SU-DHL-6 (cell line): ENCODE results near the gene PANK3.

Experiments
- H2AFZ ChIP-seq: fragments of 200-600 bp; sonication (generic); 2 replicates; pipeline ENCODE4 v1.6.1; 2014; ENCODE audit warnings: low read depth, mild to moderate bottlenecking, moderate library complexity, mixed read lengths, antibody characterized with exemption, low read length; ENCODE audit not compliant: severe bottlenecking
- H3F3A ChIP-seq: fragments of 200-600 bp; shearing (Covaris generic); 2 replicates; pipeline ENCODE4 v1.6.0; 2016; ENCODE audit warnings: antibody characterized with exemption, mild to moderate bottlenecking; ENCODE audit not compliant: insufficient read depth
- H3K27ac ChIP-seq: fragments of 200-600 bp; sonication (generic); 2 replicates; pipeline ENCODE4 v1.5.1; 2016; ENCODE audit warnings: low read depth, mild to moderate bottlenecking, low read length, moderate library complexity, mixed read lengths
- H3K27me3 ChIP-seq: fragments of 200-600 bp; sonication (generic), shearing (Covaris generic); 2 replicates; pipeline ENCODE4 v1.6.0; 2014; ENCODE audit warnings: mild to moderate bottlenecking, low read length
- H3K36me3 ChIP-seq: fragments of 200-600 bp; sonication (generic); 2 replicates; pipeline ENCODE4 v1.6.1; 2014; ENCODE audit warnings: mild to moderate bottlenecking, low read length, mixed read lengths
- H3K4me2 ChIP-seq: fragments of 300-600, 200-600 bp; shearing (Covaris generic), sonication (generic); 2 replicates; pipeline ENCODE4 v1.6.0; 2014; ENCODE audit warnings: low read length, low read depth, mild to moderate bottlenecking; ENCODE audit not compliant: poor library complexity, severe bottlenecking
- H3K4me3 ChIP-seq: fragments of 200-600 bp; sonication (generic); 2 replicates; pipeline ENCODE4 v1.5.1; 2014; ENCODE audit warnings: antibody characterized with exemption, low read length, mild to moderate bottlenecking, mixed read lengths; ENCODE audit not compliant: insufficient read depth, poor library complexity, severe bottlenecking
- H3K79me2 ChIP-seq: fragments of 200-600 bp; sonication (generic); 2 replicates; pipeline ENCODE4 v1.6.1; 2014; ENCODE audit warnings: mild to moderate bottlenecking, low read length, moderate library complexity; ENCODE audit not compliant: insufficient read depth
- H3K9ac ChIP-seq: fragments of 200-600 bp; sonication (generic); 2 replicates; pipeline ENCODE4 v1.7.0; 2014; ENCODE audit warnings: mild to moderate bottlenecking, low read length
- H3K9me2 ChIP-seq: fragments of 200-600 bp; sonication (generic); replicated peaks from 2 replicates; pipeline ENCODE4 v1.6.1; 2014; ENCODE audit warnings: low read length; ENCODE audit not compliant: insufficient read depth
- H3K9me3 ChIP-seq: fragments of 200-600 bp; sonication (generic); 2 replicates; pipeline ENCODE4 v1.6.1; 2014; ENCODE audit warnings: low read length, mixed read lengths; ENCODE audit not compliant: insufficient read depth
- H4K20me1 ChIP-seq: fragments of 200-600 bp; sonication (generic); 2 replicates; pipeline ENCODE4 v1.6.1; 2014; ENCODE audit warnings: low read depth, mild to moderate bottlenecking, antibody characterized with exemption, low read length, moderate library complexity, mixed read lengths
- CTCF ChIP-seq: fragments of 200-600 bp; sonication (generic); IDR thresholded peaks from one replicate; pipeline ENCODE4 v1.5.1; 2017; ENCODE audit warnings: antibody characterized with exemption, mild to moderate bottlenecking, low read length, moderate library complexity; ENCODE audit not compliant: insufficient read depth, poor library complexity, severe bottlenecking
- EZH2phosphoT487 ChIP-seq: fragments of 200-600 bp; sonication (generic), shearing (Covaris generic); conservative IDR thresholded peaks from 2 replicates; pipeline ENCODE4 v1.6.1; 2018; ENCODE audit warnings: mild to moderate bottlenecking, antibody characterized with exemption, low read length, moderate library complexity, mixed read lengths

The PANK3 gene

GRCh38 chr5:168612996-168613395 is 33.8 kb upstream of the PANK3 start:
- no peak overlapping the region for H3K4me3 ChIP-seq
- H4K20me1 ChIP-seq = no peaks in the 10 kb centered on the region
- no peaks in the 10 kb centered on the region for H3K27me3 ChIP-seq
- no peaks in the 10 kb centered on the region for H3K9me2 ChIP-seq
- H3K27ac ChIP-seq = no peak overlapping the region
- H3K9me3 ChIP-seq = no peaks in the 10 kb centered on the region
- no peak overlapping the region for H3K4me2 ChIP-seq
- no peak for TF ChIP-seq CTCF
- no peak for TF ChIP-seq EZH2phosphoT487
- no peaks in the 10 kb centered on the region for H3K79me2 ChIP-seq
- H3K9ac ChIP-seq = no peak overlapping the region
- no peaks in the 10 kb centered on the region for H3K36me3 ChIP-seq
- no peaks in the 10 kb centered on the region for H3F3A ChIP-seq
- H2AFZ ChIP-seq = no peak overlapping the region

GRCh38 chr5:168612123-168612522 is 33.0 kb upstream of the PANK3 start:
- H3K79me2 ChIP-seq = no peaks in the 10 kb centered on the region
- H4K20me1 ChIP-seq = no peaks in the 10 kb centered on the region
- H3K4me2 ChIP-seq = no peak overlapping the region
- TF ChIP-seq EZH2phosphoT487 = no peak
- TF ChIP-seq CTCF = no peak
- no peaks in the 10 kb centered on the region for H3K36me3 ChIP-seq
- no peak overlapping the region for H3K27ac ChIP-seq
- no peak overlapping the region for H3K4me3 ChIP-seq
- no peaks in the 10 kb centered on the region for H3F3A ChIP-seq
- no peak overlapping the region for H2AFZ ChIP-seq
- no peaks in the 10 kb centered on the region for H3K9me2 ChIP-seq
- no peak overlapping the region for H3K9ac ChIP-seq
- H3K9me3 ChIP-seq = no peaks in the 10 kb centered on the region
- H3K27me3 ChIP-seq = no peaks in the 10 kb centered on the region

- H3K9me3 ChIP-seq = no peaks in the 10 kb centered on the region
- H3K4me2 ChIP-seq = no peak overlapping the region
- no peak overlapping the region for H2AFZ ChIP-seq
- no peak overlapping the region for H3K27ac ChIP-seq
- no peaks in the 10 kb centered on the region for H3K79me2 ChIP-seq
- H3K4me3 ChIP-seq = no peak overlapping the region
- no peaks in the 10 kb centered on the region for H3F3A ChIP-seq
- H3K9ac ChIP-seq = no peak overlapping the region
- H4K20me1 ChIP-seq = no peaks in the 10 kb centered on the region
- H3K36me3 ChIP-seq = no peaks in the 10 kb centered on the region
- TF ChIP-seq CTCF = no peak
- no peak for TF ChIP-seq EZH2phosphoT487
- H3K27me3 ChIP-seq = no peaks in the 10 kb centered on the region
- no peaks in the 10 kb centered on the region for H3K9me2 ChIP-seq
Observed at GRCh38 chr5:168611165-168611564, 32.0 kb upstream of the PANK3 start.
